Activated B cell treated with CpG ODN at 0.5 μM for 24 hours (primary cell): ENCODE results near the gene KLHL41. TPM values are rescaled to one million over a fixed set of nuclear protein-coding genes. Genes with fewer than 3 reads are reported as not detected.
"Not testable (repeated sequence)": the region's sequence is repeated elsewhere in the genome, so short reads cannot be mapped to it uniquely, and the experiment has no call there.

ENCODE experiments used
- ATAC-seq: fragments of 200-7000 bp; cut with Tn5 transposase; one replicate; pipeline ENCODE4 v1.10.0; 2021; ENCODE audit warnings: low read depth, mild to moderate bottlenecking, moderate library complexity
- CTCF ChIA-PET: fragments of 350-600 bp; sonication (Branson Sonifier 250); formaldehyde crosslinking; loops from one replicate; lab custom pipeline; 2021; ENCODE audit warnings: antibody characterized with exemption; lab: Charles Lee
- POLR2A ChIA-PET: fragments of 350-600 bp; sonication (Branson Sonifier 250); formaldehyde crosslinking; loops from one replicate; lab custom pipeline; 2021; ENCODE audit warnings: antibody characterized with exemption; lab: Charles Lee
- DNase-seq: peaks from one replicate; pipeline ENCODE4 v3.0.0; 2022
- H3K27ac Mint-ChIP-seq: one replicate; pipeline ENCODE4 v1.8.0; 2020; ENCODE audit warnings: mixed read lengths
- H3K27me3 Mint-ChIP-seq: one replicate; pipeline ENCODE4 v1.8.0; 2021; ENCODE audit warnings: mixed read lengths
- H3K36me3 Mint-ChIP-seq: one replicate; pipeline ENCODE4 v1.8.0; 2021; ENCODE audit warnings: low read depth, mixed read lengths
- H3K4me1 Mint-ChIP-seq: one replicate; pipeline ENCODE4 v1.8.0; 2021; ENCODE audit warnings: mixed read lengths
- H3K4me3 Mint-ChIP-seq: one replicate; pipeline ENCODE4 v1.8.0; 2020; ENCODE audit warnings: mild to moderate bottlenecking, mixed read lengths
- H3K9me3 Mint-ChIP-seq: one replicate; pipeline ENCODE4 v1.8.0; 2020; ENCODE audit warnings: mixed read lengths
- intact Hi-C: fragments of 100-400 bp; cut with micrococcal nuclease; formaldehyde crosslinking; loops from one replicate; pipeline ENCODE4 v1.15.1; 2024
- total RNA-seq: library from RNA; stranded (reverse); gene quantifications from 2 replicates; pipeline ENCODE4 v1.2.3, GENCODE V29; 2022
- TF ChIP-seq, protein P1 (sequence below): fragments of 200-600 bp; IDR thresholded peaks from one replicate; pipeline ENCODE4 v1.8.0; 2022; ENCODE audit warnings: antibody characterized with exemption, mild to moderate bottlenecking

The KLHL41 gene
- total RNA-seq, 1 donor from 2014 or later: 0.27 TPM

DNA sequence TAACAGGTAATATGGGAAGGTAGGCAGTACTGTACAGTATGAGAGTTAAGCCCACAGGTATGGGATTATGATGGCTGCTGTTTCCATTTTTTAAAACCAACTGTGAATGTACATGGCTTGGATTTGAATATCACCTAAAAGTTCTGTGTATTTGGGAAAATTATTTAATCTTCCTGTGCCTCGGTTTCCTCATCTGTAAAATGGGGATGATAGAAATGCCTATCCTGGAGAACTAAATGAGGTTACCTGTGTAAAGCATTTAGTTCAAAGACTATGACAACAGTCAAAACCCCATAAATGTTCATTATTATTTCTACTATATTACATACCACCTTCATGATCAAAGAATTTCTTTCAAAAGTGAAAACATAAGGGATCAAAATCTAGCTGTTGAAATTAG lies 3.6 kb downstream of the KLHL41 start:
- ChIA-PET CTCF (no interaction called here), POLR2A (no interaction called here)
- ATAC-seq: no peak
- no peak for DNase-seq
- intact Hi-C loops: no loop called here
- Mint-ChIP-seq H3K36me3 (no peaks in the 10 kb centered on the region), H3K4me1 (no peaks in the 10 kb centered on the region), H3K27me3 (no peaks in the 10 kb centered on the region), H3K27ac (no peak overlapping the region), H3K9me3 (no peaks in the 10 kb centered on the region), H3K4me3 (no peak overlapping the region)
- TF ChIP-seq, protein P1, sequence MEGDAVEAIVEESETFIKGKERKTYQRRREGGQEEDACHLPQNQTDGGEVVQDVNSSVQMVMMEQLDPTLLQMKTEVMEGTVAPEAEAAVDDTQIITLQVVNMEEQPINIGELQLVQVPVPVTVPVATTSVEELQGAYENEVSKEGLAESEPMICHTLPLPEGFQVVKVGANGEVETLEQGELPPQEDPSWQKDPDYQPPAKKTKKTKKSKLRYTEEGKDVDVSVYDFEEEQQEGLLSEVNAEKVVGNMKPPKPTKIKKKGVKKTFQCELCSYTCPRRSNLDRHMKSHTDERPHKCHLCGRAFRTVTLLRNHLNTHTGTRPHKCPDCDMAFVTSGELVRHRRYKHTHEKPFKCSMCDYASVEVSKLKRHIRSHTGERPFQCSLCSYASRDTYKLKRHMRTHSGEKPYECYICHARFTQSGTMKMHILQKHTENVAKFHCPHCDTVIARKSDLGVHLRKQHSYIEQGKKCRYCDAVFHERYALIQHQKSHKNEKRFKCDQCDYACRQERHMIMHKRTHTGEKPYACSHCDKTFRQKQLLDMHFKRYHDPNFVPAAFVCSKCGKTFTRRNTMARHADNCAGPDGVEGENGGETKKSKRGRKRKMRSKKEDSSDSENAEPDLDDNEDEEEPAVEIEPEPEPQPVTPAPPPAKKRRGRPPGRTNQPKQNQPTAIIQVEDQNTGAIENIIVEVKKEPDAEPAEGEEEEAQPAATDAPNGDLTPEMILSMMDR: no peak

DNA sequence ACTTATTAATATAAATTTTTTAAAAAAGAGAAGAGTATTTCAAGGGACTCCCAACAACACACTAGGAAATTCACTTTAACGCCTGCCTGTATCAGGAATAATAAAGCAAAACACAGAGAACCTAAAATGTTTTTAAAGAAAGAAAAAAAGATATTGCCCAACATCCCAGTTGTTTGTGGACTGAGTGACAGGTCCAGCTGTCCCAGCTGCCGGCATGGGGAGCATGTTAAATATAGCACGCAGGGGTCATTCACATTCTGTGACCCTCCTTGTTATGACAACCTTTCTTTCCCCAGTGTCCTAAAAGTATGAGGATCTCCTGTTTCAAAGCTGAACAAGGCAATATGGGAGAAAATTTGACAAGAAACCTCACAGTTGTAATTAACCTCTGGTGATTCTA lies 4.4 kb downstream of the KLHL41 start:
- no peak overlapping the region for H3K4me3 Mint-ChIP-seq
- DNase-seq: no peak
- no peaks in the 10 kb centered on the region for H3K4me1 Mint-ChIP-seq
- H3K36me3 Mint-ChIP-seq: no peaks in the 10 kb centered on the region
- H3K27ac Mint-ChIP-seq: no peak overlapping the region
- POLR2A ChIA-PET: no interaction called here
- H3K9me3 Mint-ChIP-seq: no peaks in the 10 kb centered on the region
- intact Hi-C loops: no loop called here
- no peak for ATAC-seq
- H3K27me3 Mint-ChIP-seq: no peaks in the 10 kb centered on the region
- CTCF ChIA-PET: no interaction called here
- TF ChIP-seq, protein P1: no peak

- CTCF ChIA-PET, H3K9me3 Mint-ChIP-seq, intact Hi-C loops, ATAC-seq, H3K27me3 Mint-ChIP-seq, DNase-seq, POLR2A ChIA-PET, H3K36me3 Mint-ChIP-seq, H3K4me3 Mint-ChIP-seq, H3K4me1 Mint-ChIP-seq, H3K27ac Mint-ChIP-seq: not testable (repeated sequence)
Observed at GRCh38 chr2:169514758-169515157, 5.3 kb downstream of the KLHL41 start.

- H3K4me1 Mint-ChIP-seq, H3K36me3 Mint-ChIP-seq, POLR2A ChIA-PET, H3K9me3 Mint-ChIP-seq, CTCF ChIA-PET, ATAC-seq, H3K27ac Mint-ChIP-seq, DNase-seq, H3K4me3 Mint-ChIP-seq, intact Hi-C loops, H3K27me3 Mint-ChIP-seq: not testable (repeated sequence)
Observed at GRCh38 chr2:169516488-169516995, 7.0 kb downstream of the KLHL41 start.

GRCh38 chr2:169520896-169521295 lies 11.4 kb downstream of the KLHL41 start:
- DNase-seq (no peak), ATAC-seq (no peak)
- TF ChIP-seq, protein P1: no peak
- H3K9me3 Mint-ChIP-seq: no peaks in the 10 kb centered on the region
- H3K27me3 Mint-ChIP-seq: no peaks in the 10 kb centered on the region
- ChIA-PET CTCF (interaction anchor here (0.6 kb wide), 1 partner anchor 112 kb away, joined by 3 read pairs; no protein-coding TSS in a partner anchor), POLR2A (no interaction called here)
- intact Hi-C loops: no loop called here
- H3K4me1 Mint-ChIP-seq: no peaks in the 10 kb centered on the region
- H3K4me3 Mint-ChIP-seq: no peak overlapping the region
- no peak overlapping the region for H3K27ac Mint-ChIP-seq
- no peaks in the 10 kb centered on the region for H3K36me3 Mint-ChIP-seq

DNA sequence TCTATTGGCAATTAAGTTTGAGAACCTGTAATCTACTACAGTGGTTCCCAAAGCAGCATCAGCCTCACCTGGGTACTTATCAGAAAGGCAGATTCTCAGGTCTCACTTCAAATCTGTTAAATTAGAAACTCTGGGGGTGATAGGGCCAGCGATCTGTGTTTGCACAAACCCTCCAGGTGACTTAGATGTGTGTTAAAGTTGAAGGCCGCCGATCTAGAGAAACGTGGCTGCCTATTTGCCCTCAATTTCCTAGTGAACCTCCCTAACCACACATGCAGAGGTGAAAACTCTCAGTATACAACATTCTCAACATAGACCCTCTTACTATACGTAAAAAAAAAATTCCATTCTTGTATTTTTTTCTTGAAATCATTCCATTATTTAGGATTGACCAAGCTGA lies 14.2 kb downstream of the KLHL41 start:
- no peak overlapping the region for H3K27ac Mint-ChIP-seq
- no peak overlapping the region for H3K4me3 Mint-ChIP-seq
- no peaks in the 10 kb centered on the region for H3K27me3 Mint-ChIP-seq
- H3K36me3 Mint-ChIP-seq: no peaks in the 10 kb centered on the region
- ChIA-PET CTCF (no interaction called here), POLR2A (no interaction called here)
- TF ChIP-seq, protein P1: no peak
- ATAC-seq: no peak
- DNase-seq: no peak
- no peaks in the 10 kb centered on the region for H3K4me1 Mint-ChIP-seq
- intact Hi-C loops: no loop called here
- no peaks in the 10 kb centered on the region for H3K9me3 Mint-ChIP-seq
